HEK293T (cell line): ENCODE results near the gene PMIS2.

ENCODE experiments used
- BHLHE40 ChIP-seq: fragments of 450-650 bp; IDR thresholded peaks from 2 replicates; pipeline ENCODE4 v1.6.1; 2016; ENCODE audit warnings: mild to moderate bottlenecking, moderate library complexity, borderline replicate concordance
- CTBP1 ChIP-seq: fragments of 450-650 bp; IDR thresholded peaks from 2 replicates; pipeline ENCODE4 v1.6.1; 2016; ENCODE audit warnings: borderline replicate concordance
- ELF4 ChIP-seq: fragments of 450-650 bp; IDR thresholded peaks from 2 replicates; pipeline ENCODE4 v1.6.1; 2017; ENCODE audit warnings: antibody characterized with exemption
- FOXA1 ChIP-seq: fragments of 450-650 bp; IDR thresholded peaks from 2 replicates; pipeline ENCODE4 v1.6.1; 2016; ENCODE audit warnings: mild to moderate bottlenecking
- FOXK2 ChIP-seq: fragments of 450-650 bp; IDR thresholded peaks from 2 replicates; pipeline ENCODE4 v1.6.1; 2016; ENCODE audit warnings: mild to moderate bottlenecking
- FOXM1 ChIP-seq: fragments of 450-650 bp; IDR thresholded peaks from 2 replicates; pipeline ENCODE4 v1.6.1; 2017; ENCODE audit warnings: mild to moderate bottlenecking, borderline replicate concordance
- L3MBTL2 ChIP-seq: fragments of 450-650 bp; conservative IDR thresholded peaks from 2 replicates; pipeline ENCODE4 v1.6.1; 2016; ENCODE audit warnings: mild to moderate bottlenecking
- LEF1 ChIP-seq: fragments of 450-650 bp; IDR thresholded peaks from 2 replicates; pipeline ENCODE4 v1.6.1; 2017; ENCODE audit warnings: mild to moderate bottlenecking, borderline replicate concordance
- TARDBP ChIP-seq: fragments of 450-650 bp; IDR thresholded peaks from 2 replicates; pipeline ENCODE4 v1.6.1; 2016

GRCh38 chr19:35608251-35608650, 22.3 kb downstream of the PMIS2 start:
- TF ChIP-seq TARDBP (no peak), ELF4 (no peak), CTBP1 (no peak), FOXK2 (no peak), FOXA1 (no peak), L3MBTL2 (no peak), LEF1 (no peak), FOXM1 (no peak), BHLHE40 (no peak)
